Activated CD4-positive, alpha-beta memory T cell treated with anti-CD3 and anti-CD28 coated beads for 36 hours (primary cell): Measurements from ENCODE around the gene PNO1. TPM values are rescaled to one million over a fixed set of nuclear protein-coding genes. Genes with fewer than 3 reads are reported as not detected.

Experiments
- total RNA-seq, 2 experiments: library from RNA; stranded (reverse); gene quantifications; one replicate each; pipeline ENCODE4 v1.2.3, GENCODE V29; 2021

Gene PNO1
- total RNA-seq, 2 experiments from 2014 or later = 16.3 to 16.4 TPM

Other genes starting within 250 kb of the PNO1 start
- gene C1D, start 94.9 kb upstream of the PNO1 start, total RNA-seq = 10 to 100 TPM; 20.8 to 23.1 TPM
- gene PPP3R1, start 94.6 kb downstream of the PNO1 start, total RNA-seq = 10 to 100 TPM; 76.2 to 76.6 TPM
- gene CNRIP1, start 162.1 kb downstream of the PNO1 start, total RNA-seq = not detected
- gene PLEK, start 207.4 kb downstream of the PNO1 start, total RNA-seq = 1 to 10 TPM; 6.9 to 7.6 TPM